Ishikawa (cell line): Measurements from ENCODE around the gene AKAP6.

ENCODE experiments used
- CEBPB ChIP-seq: IDR thresholded peaks from 2 replicates; pipeline ENCODE4 v1.6.1; 2012
- CREB1 ChIP-seq: IDR thresholded peaks from 2 replicates; pipeline ENCODE4 v1.6.1; 2012; ENCODE audit warnings: low read depth
- EGR1 ChIP-seq: IDR thresholded peaks from 2 replicates; pipeline ENCODE4 v1.6.1; 2012
- EP300 ChIP-seq: IDR thresholded peaks from 2 replicates; pipeline ENCODE4 v1.6.1; 2012; ENCODE audit warnings: borderline replicate concordance
- FOXM1 ChIP-seq: IDR thresholded peaks from 2 replicates; pipeline ENCODE4 v1.6.1; 2012; ENCODE audit warnings: low read depth, borderline replicate concordance
- MAX ChIP-seq: IDR thresholded peaks from 2 replicates; pipeline ENCODE4 v1.6.1; 2012
- NFIC ChIP-seq: IDR thresholded peaks from 2 replicates; pipeline ENCODE4 v1.6.1; 2012
- RAD21 ChIP-seq: IDR thresholded peaks from 2 replicates; pipeline ENCODE4 v1.6.1; 2012; ENCODE audit warnings: low read depth
- REST ChIP-seq: IDR thresholded peaks from 2 replicates; pipeline ENCODE4 v1.6.1; 2012; ENCODE audit warnings: low read depth, mild to moderate bottlenecking
- TAF1 ChIP-seq: IDR thresholded peaks from 2 replicates; pipeline ENCODE4 v1.6.1; 2012; ENCODE audit warnings: low read depth, mild to moderate bottlenecking
- TCF12 ChIP-seq: IDR thresholded peaks from 2 replicates; pipeline ENCODE4 v1.6.1; 2012; ENCODE audit warnings: low read depth
- TEAD4 ChIP-seq: IDR thresholded peaks from 2 replicates; pipeline ENCODE4 v1.6.1; 2012
- YY1 ChIP-seq: IDR thresholded peaks from 2 replicates; pipeline ENCODE4 v1.6.1; 2012; ENCODE audit warnings: low read depth
- TF ChIP-seq, protein P1 (sequence below): IDR thresholded peaks from 2 replicates; pipeline ENCODE4 v1.6.1; 2012

DNA sequence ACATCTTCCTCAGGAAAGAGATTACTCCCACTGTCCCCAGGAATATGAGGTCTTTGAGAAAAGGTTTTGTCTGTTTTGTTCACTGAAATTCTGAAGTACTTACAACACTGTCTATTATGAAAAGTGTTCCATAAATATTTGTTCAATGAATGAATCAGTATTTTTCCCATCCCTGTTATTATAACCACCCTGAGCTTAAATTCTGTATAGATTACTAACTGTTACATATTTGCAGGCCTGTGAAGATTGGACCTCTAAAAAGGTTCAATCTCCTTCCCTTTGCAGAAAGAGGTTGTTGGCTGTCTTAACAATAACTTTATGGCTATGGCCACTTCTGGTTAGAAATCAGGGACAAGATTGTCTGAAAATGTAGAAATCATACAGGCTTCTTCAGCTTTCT, 435.0 kb downstream of the AKAP6 start:
- TF ChIP-seq MAX (no peak), YY1 (no peak), EP300 (no peak), FOXM1 (no peak), CEBPB (no peak), REST (no peak), TEAD4 (no peak), RAD21 (no peak), TAF1 (no peak), EGR1 (no peak), CREB1 (no peak), TCF12 (no peak), NFIC (no peak)
- TF ChIP-seq, protein P1, sequence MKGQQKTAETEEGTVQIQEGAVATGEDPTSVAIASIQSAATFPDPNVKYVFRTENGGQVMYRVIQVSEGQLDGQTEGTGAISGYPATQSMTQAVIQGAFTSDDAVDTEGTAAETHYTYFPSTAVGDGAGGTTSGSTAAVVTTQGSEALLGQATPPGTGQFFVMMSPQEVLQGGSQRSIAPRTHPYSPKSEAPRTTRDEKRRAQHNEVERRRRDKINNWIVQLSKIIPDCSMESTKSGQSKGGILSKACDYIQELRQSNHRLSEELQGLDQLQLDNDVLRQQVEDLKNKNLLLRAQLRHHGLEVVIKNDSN = no peak
